ENCODE measurements around the gene MTUS2.

Gene MTUS2

DNA sequence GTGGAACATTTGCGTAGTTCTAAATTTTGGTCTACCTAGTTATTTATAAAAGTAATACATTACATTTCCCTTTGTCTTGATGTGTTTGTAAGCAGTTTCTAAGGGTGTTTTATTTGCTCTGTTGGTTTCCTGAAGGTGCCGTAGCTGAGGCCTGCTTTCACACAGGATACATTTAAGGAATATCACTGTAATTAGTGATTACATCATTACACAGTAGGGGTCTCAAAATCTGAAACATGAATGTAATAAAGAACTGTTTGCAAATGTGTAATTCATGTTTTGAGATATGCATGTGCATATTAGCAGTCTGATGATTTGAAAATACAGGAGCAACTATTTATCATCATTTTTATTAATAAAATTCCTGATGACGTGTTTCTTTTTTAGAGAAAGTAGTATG, 281.8 kb downstream of the MTUS2 start:
- DNase-seq (ENCODE audit: insufficient read length, low spot score) (no peak), FAIRE-seq (no peak)

DNA sequence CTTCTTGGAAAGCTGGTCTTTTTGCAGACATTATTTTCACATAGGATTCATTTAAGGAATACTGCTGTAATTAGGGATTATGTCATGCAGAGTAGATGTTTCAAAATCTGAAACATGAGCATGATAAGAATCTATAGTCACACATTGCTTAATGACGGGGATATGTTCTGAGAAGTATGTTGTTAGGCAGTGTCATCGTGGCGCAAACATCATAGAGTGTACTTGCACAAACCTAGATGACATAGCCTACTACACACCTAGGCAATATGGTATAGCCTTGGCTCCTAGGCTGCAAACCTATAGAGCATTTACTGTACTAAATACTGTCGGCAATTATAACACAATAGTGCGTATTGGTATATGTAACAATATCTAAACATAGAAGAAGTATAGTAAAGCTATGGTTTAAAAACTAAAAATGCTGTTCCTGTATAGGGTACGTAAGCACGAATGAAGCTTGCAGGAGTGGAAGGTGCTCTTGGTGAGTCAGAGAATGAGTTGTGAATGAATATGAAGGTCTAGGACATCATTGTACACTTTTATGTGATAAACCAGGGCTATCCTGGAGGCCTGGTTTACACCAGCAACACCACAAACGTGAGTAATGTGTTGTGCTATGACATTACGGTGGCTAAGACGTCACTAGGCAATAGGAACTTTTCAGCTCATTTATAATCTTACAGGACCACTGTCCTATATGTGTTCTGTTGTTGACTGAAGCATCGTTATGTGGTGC, 283.1 kb downstream of the MTUS2 start:
- no peak for FAIRE-seq
- DNase-seq (ENCODE audit: insufficient read length, low spot score): no peak

DNA sequence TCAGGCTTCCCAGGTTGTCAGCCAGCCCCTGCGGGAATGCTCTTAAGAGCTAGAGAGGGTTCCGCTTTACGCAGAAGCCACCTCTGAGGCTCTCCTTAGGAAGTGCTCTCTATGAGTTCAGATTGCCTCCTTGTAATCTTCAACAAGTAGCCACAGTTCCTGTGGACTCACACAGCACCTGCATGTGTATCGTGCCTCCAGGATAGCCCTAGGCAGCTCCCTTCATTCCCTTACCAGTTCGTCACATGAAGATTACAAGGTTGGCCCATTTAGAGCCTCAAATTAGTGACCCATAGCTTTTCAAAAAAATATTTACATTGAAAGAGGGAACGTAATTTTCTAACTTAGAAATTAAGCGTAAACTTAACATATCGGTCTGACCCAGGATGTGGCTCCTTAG, 284.3 kb downstream of the MTUS2 start:
- no peak for FAIRE-seq
- no peak for DNase-seq (ENCODE audit: insufficient read length, low spot score)

DNA sequence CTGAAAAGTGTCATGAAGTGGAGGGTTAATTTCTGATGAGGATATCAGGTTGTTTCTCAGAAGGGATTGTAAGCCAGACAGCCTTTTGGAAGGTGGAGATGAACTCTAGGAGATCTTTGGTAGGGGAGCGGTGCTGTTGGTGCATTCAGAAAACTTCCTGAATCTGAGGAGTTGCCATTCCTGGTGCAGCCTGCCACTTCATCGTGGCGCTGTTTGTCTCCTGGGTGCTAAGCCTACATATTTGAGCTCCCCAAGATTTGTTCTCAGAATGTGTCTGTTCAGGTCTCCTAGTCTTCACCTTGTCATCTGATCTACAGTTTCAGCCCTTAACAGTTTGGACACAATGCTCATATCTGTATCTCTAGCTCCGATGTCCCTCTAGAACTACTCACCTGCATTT, 285.6 kb downstream of the MTUS2 start:
- FAIRE-seq (no peak), DNase-seq (ENCODE audit: insufficient read length, low spot score) (no peak)

DNA sequence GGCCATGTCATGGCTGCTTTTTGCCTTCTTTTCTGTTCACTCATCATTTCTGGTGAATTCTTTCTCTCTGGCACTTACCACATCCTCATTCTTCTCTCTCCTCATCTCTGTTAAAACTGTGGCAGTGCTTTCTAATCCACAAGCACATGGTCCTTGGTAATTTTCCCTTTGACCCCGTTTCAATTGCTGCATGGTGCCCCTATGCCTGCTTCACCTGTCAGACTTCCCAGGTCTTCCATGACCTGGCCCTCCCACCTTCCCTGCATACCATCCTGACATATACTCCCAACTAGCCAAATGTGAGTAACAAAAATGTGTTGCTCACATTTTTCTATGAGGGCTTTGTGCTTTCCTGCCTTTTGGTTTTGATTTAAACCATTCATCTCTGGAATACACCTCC, 286.5 kb downstream of the MTUS2 start:
- DNase-seq (ENCODE audit: insufficient read length, low spot score): no peak

DNA sequence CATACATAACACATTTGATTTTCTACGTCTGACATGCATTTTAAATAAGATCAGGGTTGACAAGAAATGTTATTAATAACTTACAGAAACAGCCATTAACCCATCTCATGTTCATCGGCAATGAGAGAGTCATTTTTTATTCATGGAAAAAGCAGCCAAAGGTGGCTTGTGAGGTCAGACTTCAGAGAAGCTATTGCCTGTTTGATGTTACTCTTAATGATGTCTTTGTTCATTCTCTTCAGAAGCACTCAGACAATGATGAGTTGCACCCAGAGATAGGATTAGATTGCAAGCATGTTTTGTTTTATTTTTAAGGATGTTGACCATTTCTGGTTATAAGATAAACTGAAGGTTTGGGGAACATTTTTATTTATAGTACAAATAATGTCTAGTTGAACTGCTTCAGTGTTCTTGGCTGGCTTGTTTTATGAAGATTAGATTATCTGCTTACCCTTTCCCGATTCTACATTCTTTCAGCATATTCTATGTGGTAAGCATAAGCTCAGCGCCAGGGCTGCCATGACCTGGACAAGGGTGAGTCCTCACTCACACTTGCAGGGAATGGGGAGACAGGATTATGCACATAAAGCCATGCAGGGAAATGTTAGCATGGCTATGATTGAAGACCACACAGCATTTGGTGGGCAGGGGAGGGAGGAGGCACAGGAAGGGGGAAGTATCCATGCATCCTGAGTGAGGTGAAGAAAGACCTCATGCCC, 288.1 kb downstream of the MTUS2 start:
- FAIRE-seq (no peak), DNase-seq (ENCODE audit: insufficient read length, low spot score) (no peak)

More for the DNA sequence above, 286.5 kb downstream of the MTUS2 start:
- no peak for FAIRE-seq

DNA sequence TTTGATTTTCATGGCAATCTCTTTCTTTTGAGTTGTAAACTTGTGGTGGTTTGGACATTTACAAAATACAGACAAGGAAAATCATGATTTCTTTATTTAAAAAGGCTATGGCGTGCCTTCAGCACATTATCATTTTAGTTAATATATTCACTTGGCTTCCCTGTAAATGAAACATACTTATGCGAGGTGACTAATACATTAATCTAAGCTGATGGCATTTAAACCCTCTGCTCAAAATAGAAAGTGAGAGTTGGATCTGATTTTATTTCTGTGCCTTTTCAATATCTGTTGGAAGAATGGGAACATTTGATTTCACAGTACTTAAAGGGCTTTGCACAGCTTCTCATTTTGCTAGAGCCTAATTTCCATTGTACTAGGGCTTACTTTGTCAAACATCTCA, 289.8 kb downstream of the MTUS2 start:
- DNase-seq (ENCODE audit: insufficient read length, low spot score) (no peak), FAIRE-seq (no peak)

DNA sequence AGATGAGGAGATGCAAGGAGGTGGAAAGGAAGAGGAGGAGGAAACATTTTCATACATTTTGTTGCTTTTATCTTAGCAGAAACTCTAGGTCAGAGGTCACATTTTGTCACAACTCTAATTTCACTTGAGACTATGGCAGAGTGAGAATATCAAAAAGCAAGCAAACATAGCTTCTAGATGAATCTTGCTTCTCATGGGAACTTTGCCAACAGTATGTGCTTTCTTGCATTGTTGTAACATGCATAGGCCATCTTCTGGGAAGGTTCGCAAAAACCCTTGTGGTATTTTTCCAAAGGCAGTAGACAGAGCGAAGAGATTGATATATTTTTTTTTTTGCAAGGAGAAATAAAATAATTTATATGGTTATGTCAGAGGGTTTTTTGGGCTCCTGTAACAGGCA, 291.3 kb downstream of the MTUS2 start:
- FAIRE-seq (no peak), DNase-seq (ENCODE audit: insufficient read length, low spot score) (no peak)

DNA sequence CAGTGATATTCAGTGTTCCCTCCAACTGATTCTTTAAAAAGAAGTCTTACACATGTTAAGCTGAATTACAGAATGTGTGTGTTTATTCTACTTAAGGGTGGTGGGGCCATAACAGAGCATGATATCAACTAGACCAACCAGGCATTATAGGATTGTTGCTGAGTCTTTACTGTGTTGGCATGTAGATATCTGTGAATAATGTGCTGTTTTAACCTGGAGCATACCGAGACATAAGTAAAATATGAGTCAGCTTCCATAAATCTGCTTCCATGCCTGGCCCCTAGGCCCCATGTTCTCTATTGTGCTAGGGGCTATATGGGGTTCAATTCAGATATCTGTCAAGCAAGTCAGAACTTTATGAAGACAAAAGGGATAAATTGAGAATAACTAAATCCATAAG, 295.7 kb downstream of the MTUS2 start:
- no peak for FAIRE-seq

DNA sequence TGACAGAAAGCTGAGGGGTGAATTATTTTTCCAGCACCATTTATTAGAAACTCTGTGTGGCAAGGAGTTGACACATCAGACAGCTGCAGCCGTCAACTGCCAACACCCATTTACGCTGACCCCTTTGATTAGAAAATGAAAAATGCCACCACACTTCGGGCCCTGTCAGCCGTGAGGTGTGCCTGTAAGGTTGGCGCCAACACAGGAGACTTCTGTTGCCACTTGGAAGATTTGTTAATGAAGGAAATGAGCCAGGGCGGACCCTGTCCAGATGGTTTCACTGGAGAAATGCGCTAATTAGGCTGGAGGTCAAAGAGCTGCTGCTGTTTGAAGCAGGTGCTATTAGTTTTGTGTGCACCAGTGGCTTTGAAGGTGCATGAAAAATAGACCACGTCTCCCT, 297.5 kb downstream of the MTUS2 start:
- FAIRE-seq (no peak), DNase-seq (ENCODE audit: insufficient read length, low spot score) (no peak)

More for the DNA sequence above, 295.7 kb downstream of the MTUS2 start:
- no peak for DNase-seq (ENCODE audit: insufficient read length, low spot score)

DNA sequence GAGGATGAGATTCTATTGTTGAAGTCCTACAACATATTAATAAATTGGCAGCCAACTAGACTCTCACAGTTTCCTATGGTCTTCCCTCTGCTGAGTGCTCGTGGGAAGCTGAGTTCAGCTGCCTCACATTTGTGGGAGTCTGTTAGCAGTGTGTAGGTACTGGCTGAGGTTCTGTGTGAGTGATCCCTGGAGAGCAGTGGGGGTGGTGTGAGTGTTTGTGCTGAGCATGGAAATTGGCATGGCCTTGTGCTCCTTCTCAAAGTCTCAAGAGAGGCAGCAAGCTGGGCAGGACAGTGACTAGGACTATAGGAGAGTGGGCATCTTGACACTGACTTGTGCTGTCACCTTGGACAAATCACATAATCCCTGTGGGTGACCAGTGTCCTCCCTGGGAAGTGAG, 298.3 kb downstream of the MTUS2 start:
- FAIRE-seq (no peak), DNase-seq (ENCODE audit: insufficient read length, low spot score) (no peak)

DNA sequence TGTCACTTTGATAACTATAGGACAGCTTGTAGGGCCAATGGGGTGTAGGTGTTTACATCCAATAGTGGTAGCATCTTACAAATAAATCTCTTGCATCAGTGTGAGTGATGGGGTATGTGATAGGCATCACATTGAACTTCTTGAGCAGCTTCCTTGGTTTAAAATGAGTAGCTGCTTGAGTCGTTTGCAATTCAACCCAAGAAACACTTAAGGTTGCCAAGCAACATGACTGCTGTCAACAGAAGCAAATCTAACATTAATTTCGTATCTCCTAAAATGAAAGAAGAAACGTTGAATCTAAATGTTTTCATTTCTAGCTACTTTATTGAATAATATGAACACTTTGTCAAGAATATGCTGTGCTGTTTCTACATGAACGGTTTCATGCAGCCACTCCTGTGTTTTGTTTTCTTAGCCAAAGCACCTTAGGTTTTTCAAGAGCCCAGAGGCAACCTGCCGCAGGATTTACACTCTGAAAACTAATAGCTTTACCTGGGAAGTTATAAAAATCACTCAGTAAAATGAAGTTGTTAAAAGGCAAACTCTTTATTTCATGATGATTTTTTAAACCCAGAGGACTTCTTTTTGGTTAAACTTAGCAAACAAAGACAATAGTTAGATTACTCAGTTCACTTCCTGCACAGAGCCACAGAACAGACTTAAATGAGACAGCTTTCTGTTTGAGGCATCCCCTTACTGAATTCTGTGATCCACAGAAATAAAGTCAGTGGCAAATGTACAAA, 305.2 kb downstream of the MTUS2 start:
- FAIRE-seq (no peak), DNase-seq (ENCODE audit: insufficient read length, low spot score) (no peak)

DNA sequence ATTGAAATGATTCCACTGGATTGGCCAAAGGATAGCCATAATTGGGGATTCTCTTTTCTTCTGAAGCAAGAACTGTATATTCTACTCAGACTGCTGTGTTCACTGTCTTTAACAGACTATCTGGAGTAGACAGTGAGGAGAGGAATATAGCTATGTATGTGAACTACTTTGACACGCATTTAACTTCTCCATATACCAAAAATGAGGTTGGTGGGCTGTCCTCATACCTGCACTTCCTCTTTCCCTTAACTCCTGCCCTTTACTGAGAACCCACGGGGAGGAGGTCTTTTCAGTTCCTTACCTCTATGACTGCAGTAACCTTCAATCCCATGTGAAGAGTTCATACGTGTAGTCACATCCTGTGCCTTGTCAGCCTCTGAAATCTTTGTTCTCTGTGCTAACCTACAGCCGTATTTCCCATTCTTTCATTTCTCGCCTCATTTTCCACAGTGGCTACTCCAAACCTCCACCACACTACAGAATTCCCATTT, 305.8 kb downstream of the MTUS2 start:
- no peak for FAIRE-seq

DNA sequence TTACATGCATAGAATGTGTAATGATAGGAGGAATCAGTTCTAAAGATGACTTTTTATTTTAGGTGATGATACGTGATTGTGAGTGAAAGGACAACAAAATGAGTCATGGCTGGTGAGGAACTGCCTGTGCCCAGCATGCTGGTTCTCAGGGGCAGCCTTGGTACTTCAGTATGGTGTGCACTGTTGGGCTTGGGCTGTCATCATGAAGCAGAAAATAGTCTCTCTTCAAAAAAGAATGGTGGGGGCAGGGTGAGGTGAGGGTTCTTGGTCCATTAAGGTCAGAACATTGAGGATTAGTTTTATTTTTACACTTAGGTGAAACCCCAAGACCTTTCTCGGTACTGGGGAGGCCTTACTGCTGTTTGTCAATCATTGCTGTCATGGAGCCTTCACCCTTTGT, 309.5 kb downstream of the MTUS2 start:
- DNase-seq (ENCODE audit: insufficient read length, low spot score) (no peak), FAIRE-seq (no peak)

More for the DNA sequence above, 305.8 kb downstream of the MTUS2 start:
- DNase-seq (ENCODE audit: insufficient read length, low spot score): no peak

DNA sequence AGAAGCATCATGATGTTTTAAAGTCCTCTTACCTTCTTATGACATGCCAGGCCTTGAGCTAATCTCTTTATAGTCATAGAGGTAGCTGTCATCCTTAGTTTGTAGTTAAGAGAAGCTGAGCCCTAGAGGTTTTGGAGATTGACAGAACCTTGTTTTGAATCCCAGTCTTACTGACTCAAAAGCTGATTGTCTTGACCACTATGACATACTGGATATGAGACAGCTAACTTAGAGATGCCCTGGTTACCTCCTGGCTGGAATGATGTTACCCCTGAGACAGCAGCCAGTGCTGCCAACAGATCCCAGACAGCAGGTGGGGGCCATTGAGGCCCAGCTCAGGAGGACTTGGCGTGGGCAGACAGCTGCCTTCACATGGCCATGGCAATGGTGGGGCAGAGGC, 311.0 kb downstream of the MTUS2 start:
- FAIRE-seq (no peak), DNase-seq (ENCODE audit: insufficient read length, low spot score) (no peak)

DNA sequence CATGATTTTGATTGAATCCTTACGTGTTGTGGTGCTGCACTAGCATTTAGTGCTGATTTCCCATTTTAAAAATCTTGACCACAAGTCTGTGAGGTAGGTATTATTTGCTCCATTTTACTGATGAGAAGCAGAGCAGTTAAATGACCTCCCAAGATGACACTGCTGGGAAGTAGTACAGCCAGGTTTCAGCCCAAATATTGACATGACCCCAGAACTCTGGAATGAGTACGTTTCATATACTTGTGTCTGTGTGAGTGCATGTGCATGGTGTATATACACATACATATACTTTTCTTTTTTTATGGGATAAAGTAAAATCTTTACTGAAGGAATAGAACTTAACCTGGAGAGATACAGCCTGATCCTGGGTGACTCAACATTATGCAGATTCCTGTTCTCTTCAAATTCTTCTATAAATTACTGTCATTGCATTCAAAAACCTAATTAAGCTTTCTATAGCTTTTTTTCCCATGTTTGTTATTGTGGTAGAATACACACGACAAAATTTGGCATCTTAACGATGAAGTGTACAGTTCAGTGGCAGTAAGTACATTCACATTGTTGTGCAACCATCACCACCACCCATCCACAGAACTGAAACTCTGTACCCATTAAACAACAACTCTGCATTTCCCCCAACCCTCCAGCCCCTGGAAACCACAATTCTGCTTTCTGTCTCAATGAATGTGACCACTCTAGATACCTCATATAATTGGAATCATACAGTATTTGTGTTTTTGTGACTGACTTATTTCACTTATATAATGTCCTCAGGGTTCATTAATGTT, 311.9 kb downstream of the MTUS2 start:
- no peak for FAIRE-seq
- DNase-seq (ENCODE audit: insufficient read length, low spot score): no peak

DNA sequence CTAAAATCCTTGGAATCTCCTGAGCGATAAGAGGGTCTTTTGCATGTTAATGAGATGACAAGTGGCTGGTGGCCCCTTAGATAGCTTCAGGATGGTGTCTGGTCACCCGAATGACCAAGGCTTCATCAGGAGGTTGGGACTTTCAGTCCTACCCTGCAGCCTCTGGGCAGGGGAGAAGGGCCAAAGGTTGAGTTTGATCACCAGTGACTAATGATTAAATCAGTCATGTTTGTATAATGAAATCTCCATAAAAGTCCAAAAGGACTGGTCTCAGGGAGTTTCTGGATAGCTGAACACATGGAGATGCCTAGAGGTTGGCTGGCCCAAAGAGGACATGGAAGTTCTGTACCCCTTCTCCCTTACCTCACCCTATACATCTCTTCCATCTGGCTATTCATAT, 316.2 kb downstream of the MTUS2 start:
- no peak for DNase-seq (ENCODE audit: insufficient read length, low spot score)
- FAIRE-seq: no peak

DNA sequence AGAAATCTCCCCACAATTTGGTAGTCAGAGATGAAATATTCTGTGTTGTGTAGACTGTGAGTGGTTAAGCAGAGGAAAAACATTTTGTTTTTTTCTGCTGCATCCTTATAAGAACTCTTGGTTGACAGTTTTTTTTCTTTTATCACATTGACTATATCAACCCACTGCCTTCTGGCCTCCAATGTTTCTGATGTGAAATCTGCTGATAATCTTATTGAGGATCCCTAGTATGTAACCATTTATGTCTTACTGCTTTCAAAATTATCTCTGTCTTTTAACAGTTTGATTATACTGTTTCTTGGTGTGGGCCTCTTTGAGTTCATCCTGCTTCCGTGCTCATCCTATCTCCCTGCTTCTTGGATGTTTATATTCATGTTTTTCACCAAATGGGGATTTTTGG, 316.9 kb downstream of the MTUS2 start:
- FAIRE-seq (no peak), DNase-seq (ENCODE audit: insufficient read length, low spot score) (no peak)

DNA sequence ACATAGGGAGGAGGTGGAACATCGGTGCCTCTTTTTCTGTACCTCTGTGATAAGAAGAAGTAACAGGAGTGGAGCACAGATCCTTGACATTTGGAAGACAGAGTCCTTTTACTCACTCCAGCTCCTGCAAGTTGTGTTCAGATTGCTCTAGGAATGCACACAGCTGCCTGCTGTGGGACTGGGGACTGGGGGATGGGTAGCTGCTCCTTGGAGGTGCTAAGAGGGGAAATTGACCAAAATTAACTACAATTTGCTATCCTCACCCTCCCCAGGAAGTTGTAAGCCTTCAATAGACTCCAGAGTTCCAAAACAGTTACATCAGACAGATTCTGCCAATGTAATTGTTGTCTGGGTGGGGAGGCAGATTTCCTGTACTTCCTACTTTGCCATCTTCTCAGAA, 317.9 kb downstream of the MTUS2 start:
- DNase-seq (ENCODE audit: insufficient read length, low spot score) (no peak), FAIRE-seq (no peak)

DNA sequence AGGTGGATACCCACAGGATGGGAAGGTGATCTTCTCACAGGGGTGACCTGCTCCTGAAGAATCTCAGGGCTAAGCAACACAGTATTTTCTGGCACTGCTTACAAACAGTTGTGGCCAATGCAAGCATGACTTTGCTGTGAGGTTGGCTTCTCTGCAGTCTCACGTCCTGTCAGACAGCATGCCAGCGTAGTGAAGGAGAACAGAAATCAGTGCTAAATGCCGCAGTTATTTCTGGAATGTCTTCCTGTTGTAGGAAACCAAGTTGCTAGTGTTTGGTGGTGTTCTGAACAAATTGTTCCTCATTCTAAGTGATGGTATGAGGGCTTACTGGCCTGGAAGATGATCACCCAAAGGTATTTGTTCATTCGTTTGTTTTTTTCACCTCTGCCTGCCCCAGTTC, 320.1 kb downstream of the MTUS2 start:
- DNase-seq (ENCODE audit: insufficient read length, low spot score) (peak; percentile 2), FAIRE-seq (no peak)

DNA sequence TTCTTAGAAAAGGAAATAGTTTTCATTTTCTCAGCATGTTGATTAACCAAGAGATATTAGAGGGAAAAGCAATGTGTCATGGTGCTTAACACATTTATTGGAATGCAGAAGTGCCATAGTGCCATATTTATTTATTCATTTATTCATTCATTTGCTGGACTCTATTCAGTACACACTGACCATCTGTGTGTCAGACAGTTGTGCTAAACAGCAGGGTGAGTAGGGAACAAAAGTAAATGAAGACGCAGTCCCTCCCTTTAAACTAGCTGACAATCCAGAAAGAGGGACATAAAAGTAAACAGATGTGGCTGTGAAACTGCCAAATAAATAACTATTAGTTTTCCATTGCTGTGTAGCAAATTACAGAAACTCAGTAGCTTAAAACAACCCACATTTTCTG, 323.7 kb downstream of the MTUS2 start:
- no peak for FAIRE-seq

More for the DNA sequence above, 323.7 kb downstream of the MTUS2 start:
- DNase-seq (ENCODE audit: insufficient read length, low spot score): no peak
